ENCODE data around the gene PLLP. TPM values are rescaled to one million over a fixed set of nuclear protein-coding genes. Genes with fewer than 3 reads are reported as not detected.

The PLLP gene
- polyA plus RNA-seq, 1 donor (not counting 4 experiments of a cell fraction or from before 2014, with no cell fraction given) = 8.7 TPM

DNA sequence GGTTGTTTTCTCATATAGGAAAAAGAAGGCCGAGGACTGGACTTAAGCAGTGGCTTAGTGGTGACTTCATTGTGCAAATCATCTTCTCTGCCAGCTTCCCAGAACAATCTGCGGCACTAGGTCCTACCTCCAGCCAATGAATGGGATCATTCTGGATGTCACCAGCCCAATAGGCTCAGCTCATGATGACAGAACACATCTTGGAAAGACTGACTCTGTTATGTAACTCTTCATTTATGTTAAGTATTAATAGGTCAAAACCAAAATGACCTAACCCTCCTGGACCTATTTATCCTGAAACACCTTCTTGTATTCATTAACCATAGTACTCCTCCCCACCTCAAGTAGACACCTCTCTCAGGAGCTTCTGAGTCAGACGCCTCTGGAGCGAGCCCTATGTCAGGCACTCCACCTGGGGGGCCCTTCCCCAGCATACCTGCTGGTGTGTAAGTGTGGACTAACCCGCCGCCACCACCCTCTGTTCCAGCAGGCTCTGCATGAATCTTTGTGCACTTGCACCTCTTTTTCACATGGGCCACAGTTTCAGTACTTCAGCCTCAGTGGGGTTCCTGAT lies 32.2 kb downstream of the PLLP start:
- Histone ChIP-seq H3K36me3 (ENCODE audit: control insufficient read depth in 2 of 2, extremely low read depth in 1 of 2, insufficient read depth in 2 of 2, low read length in 2 of 2) (peaks cover 23% of the 10 kb centered on the region in 2 experiments), H2AFZ (ENCODE audit: control insufficient read depth, low read length) (no peak overlapping the region), H3K4me3 (ENCODE audit: control insufficient read depth in 2 of 3, extremely low read depth in 1 of 3, insufficient read depth in 2 of 3, low read depth in 1 of 3, low read length in 3 of 3) (no peak overlapping the region), H3K4me1 (ENCODE audit: control insufficient read depth, extremely low read depth, insufficient read depth, low read length) (peaks cover 23% of the 10 kb centered on the region), H3K4me2 (ENCODE audit: control insufficient read depth, extremely low read depth, insufficient read depth, low read depth, low read length) (no peak overlapping the region), H4K20me1 (ENCODE audit: control insufficient read depth, extremely low read depth, insufficient read depth, low read length) (no peaks in the 10 kb centered on the region), H3K9ac (ENCODE audit: control insufficient read depth, extremely low read depth, insufficient read depth, low read length) (no peak overlapping the region), H3K27ac (ENCODE audit: control insufficient read depth, insufficient read depth, low read length) (no peak overlapping the region), H3K9me1 (ENCODE audit: control insufficient read depth, extremely low read depth, insufficient read depth, low read length) (no peaks in the 10 kb centered on the region), H3K9me3 (ENCODE audit: control insufficient read depth, low read depth, low read length) (no peaks in the 10 kb centered on the region), H3K79me2 (ENCODE audit: control insufficient read depth, insufficient read depth, low read length) (no peaks in the 10 kb centered on the region), H3K27me3 (ENCODE audit: control insufficient read depth, extremely low read depth, insufficient read depth, low read length) (no peaks in the 10 kb centered on the region)
- DNase-seq (ENCODE audit: low read depth, low spot score) (no peak), FAIRE-seq (peak; percentile 57)
- dilution Hi-C loops (cut with MboI; ENCODE audit: extremely low pct_ligation_motif_present, low sequenced_read_pairs) = no loop called here
- TF ChIP-seq, protein P1, sequence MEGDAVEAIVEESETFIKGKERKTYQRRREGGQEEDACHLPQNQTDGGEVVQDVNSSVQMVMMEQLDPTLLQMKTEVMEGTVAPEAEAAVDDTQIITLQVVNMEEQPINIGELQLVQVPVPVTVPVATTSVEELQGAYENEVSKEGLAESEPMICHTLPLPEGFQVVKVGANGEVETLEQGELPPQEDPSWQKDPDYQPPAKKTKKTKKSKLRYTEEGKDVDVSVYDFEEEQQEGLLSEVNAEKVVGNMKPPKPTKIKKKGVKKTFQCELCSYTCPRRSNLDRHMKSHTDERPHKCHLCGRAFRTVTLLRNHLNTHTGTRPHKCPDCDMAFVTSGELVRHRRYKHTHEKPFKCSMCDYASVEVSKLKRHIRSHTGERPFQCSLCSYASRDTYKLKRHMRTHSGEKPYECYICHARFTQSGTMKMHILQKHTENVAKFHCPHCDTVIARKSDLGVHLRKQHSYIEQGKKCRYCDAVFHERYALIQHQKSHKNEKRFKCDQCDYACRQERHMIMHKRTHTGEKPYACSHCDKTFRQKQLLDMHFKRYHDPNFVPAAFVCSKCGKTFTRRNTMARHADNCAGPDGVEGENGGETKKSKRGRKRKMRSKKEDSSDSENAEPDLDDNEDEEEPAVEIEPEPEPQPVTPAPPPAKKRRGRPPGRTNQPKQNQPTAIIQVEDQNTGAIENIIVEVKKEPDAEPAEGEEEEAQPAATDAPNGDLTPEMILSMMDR (optimal IDR thresholded peaks at IDR 0.05 in 1 of 3, IDR thresholded peaks at IDR 0.05 in 1 of 3, conservative IDR thresholded peaks at IDR 0.05 in 1 of 3; ENCODE audit: extremely low read depth in 1 of 3, insufficient read depth in 2 of 3, low read length in 3 of 3) = no peak
- no peak for TF ChIP-seq EZH2 (IDR thresholded peaks at IDR 0.05; ENCODE audit: low read length)

GRCh38 chr16:57251352-57251751 lies 33.1 kb downstream of the PLLP start:
- Histone ChIP-seq H3K27me3 (ENCODE audit: control insufficient read depth, extremely low read depth, insufficient read depth, low read length) (no peaks in the 10 kb centered on the region), H3K9me3 (ENCODE audit: control insufficient read depth, low read depth, low read length) (no peaks in the 10 kb centered on the region), H3K27ac (ENCODE audit: control insufficient read depth, insufficient read depth, low read length) (no peak overlapping the region), H2AFZ (ENCODE audit: control insufficient read depth, low read length) (no peak overlapping the region), H3K4me2 (ENCODE audit: control insufficient read depth, extremely low read depth, insufficient read depth, low read depth, low read length) (no peak overlapping the region), H4K20me1 (ENCODE audit: control insufficient read depth, extremely low read depth, insufficient read depth, low read length) (no peaks in the 10 kb centered on the region), H3K9ac (ENCODE audit: control insufficient read depth, extremely low read depth, insufficient read depth, low read length) (no peak overlapping the region), H3K9me1 (ENCODE audit: control insufficient read depth, extremely low read depth, insufficient read depth, low read length) (no peaks in the 10 kb centered on the region), H3K4me3 (ENCODE audit: control insufficient read depth in 2 of 3, extremely low read depth in 1 of 3, insufficient read depth in 2 of 3, low read depth in 1 of 3, low read length in 3 of 3) (no peak overlapping the region), H3K79me2 (ENCODE audit: control insufficient read depth, insufficient read depth, low read length) (no peaks in the 10 kb centered on the region), H3K36me3 (ENCODE audit: control insufficient read depth in 2 of 2, extremely low read depth in 1 of 2, insufficient read depth in 2 of 2, low read length in 2 of 2) (peaks cover 23 to 25% of the 10 kb centered on the region in 2 experiments), H3K4me1 (ENCODE audit: control insufficient read depth, extremely low read depth, insufficient read depth, low read length) (peaks cover 20% of the 10 kb centered on the region)
- DNase-seq (ENCODE audit: low read depth, low spot score) (no peak), FAIRE-seq (no peak)
- dilution Hi-C loops (cut with MboI; ENCODE audit: extremely low pct_ligation_motif_present, low sequenced_read_pairs) = no loop called here
- no peak for TF ChIP-seq EZH2 (IDR thresholded peaks at IDR 0.05; ENCODE audit: low read length)
- TF ChIP-seq, protein P1 (optimal IDR thresholded peaks at IDR 0.05 in 1 of 3, IDR thresholded peaks at IDR 0.05 in 1 of 3, conservative IDR thresholded peaks at IDR 0.05 in 1 of 3; ENCODE audit: extremely low read depth in 1 of 3, insufficient read depth in 2 of 3, low read length in 3 of 3) = no peak
